BJ (cell line): ENCODE results near the gene ASCL2. TPM values are rescaled to one million over a fixed set of nuclear protein-coding genes. Genes with fewer than 3 reads are reported as not detected.

Experiments used
- CTCF ChIA-PET: fragments of 350-600 bp; formaldehyde crosslinking; extraction: SDS; loops from one replicate; lab custom pipeline; 2021; ENCODE audit warnings: antibody characterized with exemption, inconsistent platforms; lab: Yijun Ruan, JAX
- POLR2A ChIA-PET: fragments of 300-600 bp; sonication (Branson Sonifier 250); formaldehyde crosslinking; extraction: SDS; loops from one replicate; lab custom pipeline; 2021; ENCODE audit warnings: antibody characterized with exemption; lab: Charles Lee
- DNase-seq: peaks from one replicate; pipeline ENCODE4 v3.0.0-alpha.2; 2011; ENCODE audit warnings: low read depth
- H3K27me3 ChIP-seq: 2 replicates; pipeline ENCODE4 v1.6.0; 2011; ENCODE audit warnings: low read length; ENCODE audit not compliant: control insufficient read depth, insufficient read depth
- H3K36me3 ChIP-seq: 2 replicates; pipeline ENCODE4 v1.5.1; 2011; ENCODE audit warnings: low read length; ENCODE audit not compliant: control insufficient read depth, insufficient read depth
- H3K4me3 ChIP-seq: 2 replicates; pipeline ENCODE4 v1.5.1; 2011; ENCODE audit warnings: low read depth, mild to moderate bottlenecking, control low read depth, low read length
- CTCF ChIP-seq: IDR thresholded peaks from 2 replicates; pipeline ENCODE4 v1.5.1; 2011; ENCODE audit warnings: low read depth, mild to moderate bottlenecking, control low read depth, inconsistent platforms, low read length, moderate library complexity; ENCODE audit not compliant: insufficient read depth
- polyA plus RNA-seq: library from polyadenylated mRNA; depleted of rRNA; stranded (reverse); fragments of >200 nt; gene quantifications from 2 replicates; pipeline ENCODE4 v1.2.3, GENCODE V29; 2011

The ASCL2 gene
- polyA plus RNA-seq, 1 experiment, result not detected

- no peak for TF ChIP-seq CTCF
- Histone ChIP-seq H3K27me3 (peaks cover 2% of the 10 kb centered on the region; the same call in 1 of the 2 replicates), H3K36me3 (no peaks in the 10 kb centered on the region), H3K4me3 (no peak overlapping the region)
- ChIA-PET POLR2A (no interaction called here), CTCF (interaction anchor here (1.1 to 3.6 kb wide), 3 partner anchors 11 to 127 kb away, joined by 3 to 15 read pairs (median 4); no protein-coding TSS in a partner anchor)
- no peak for DNase-seq
These were observed 23.9 kb upstream of the ASCL2 start for GRCh38 chr11:2293984-2294925.

GRCh38 chr11:2293531-2293971 is 23.2 kb upstream of the ASCL2 start:
- Histone ChIP-seq H3K4me3 (no peak overlapping the region), H3K27me3 (peaks cover 3% of the 10 kb centered on the region; the same call in 1 of the 2 replicates), H3K36me3 (no peaks in the 10 kb centered on the region)
- no peak for TF ChIP-seq CTCF
- CTCF ChIA-PET, result interaction anchor here (3.6 kb wide), 1 partner anchor 12 kb away, joined by 15 read pairs; no protein-coding TSS in a partner anchor
- DNase-seq, result no peak
- POLR2A ChIA-PET, result no interaction called here

GRCh38 chr11:2290351-2290841 is 20.0 kb upstream of the ASCL2 start:
- peaks cover 2% of the 10 kb centered on the region for H3K27me3 ChIP-seq
- TF ChIP-seq CTCF, result no peak
- ChIA-PET CTCF (interaction anchor here (1.2 to 3.1 kb wide), 2 partner anchors 9 to 130 kb away, joined by 3 to 16 read pairs; no protein-coding TSS in a partner anchor), POLR2A (no interaction called here)
- H3K36me3 ChIP-seq, result no peaks in the 10 kb centered on the region
- DNase-seq, result no peak
- H3K4me3 ChIP-seq, result no peak overlapping the region

- CTCF ChIA-PET, result interaction anchor here (1.2 to 3.1 kb wide), 2 partner anchors 9 to 130 kb away, joined by 3 to 16 read pairs; no protein-coding TSS in a partner anchor
- POLR2A ChIA-PET, result no interaction called here
- no peak for DNase-seq
- no peak overlapping the region for H3K4me3 ChIP-seq
- H3K36me3 ChIP-seq, result no peaks in the 10 kb centered on the region
- no peak for TF ChIP-seq CTCF
- peaks cover 2% of the 10 kb centered on the region for H3K27me3 ChIP-seq
These were observed 19.5 kb upstream of the ASCL2 start for GRCh38 chr11:2289859-2290258.

GRCh38 chr11:2289350-2289749 is 19.0 kb upstream of the ASCL2 start:
- Histone ChIP-seq H3K27me3 (peaks cover 4% of the 10 kb centered on the region), H3K4me3 (no peak overlapping the region), H3K36me3 (no peaks in the 10 kb centered on the region)
- POLR2A ChIA-PET, result no interaction called here
- CTCF ChIA-PET, result interaction anchor here (0.7 to 3.1 kb wide), 2 partner anchors 94 to 131 kb away, joined by 3 to 16 read pairs; no protein-coding TSS in a partner anchor
- no peak for DNase-seq
- no peak for TF ChIP-seq CTCF
